Tibial nerve (tissue), 4 donors: ENCODE data around the gene LSAMP.

ENCODE experiments used
- CTCF ChIP-seq, 5 experiments: fragments of 200-600 bp in 3 of 5; fragments of 450-650 bp in 2 of 5; sonication (generic) in 3 of 5; IDR thresholded peaks; one replicate each; pipeline ENCODE4 v1.5.1; 2016 to 2019; ENCODE audit warnings: antibody characterized with exemption in 5 of 5, mild to moderate bottlenecking in 3 of 5, moderate library complexity in 2 of 5
- EP300 ChIP-seq, 2 donors: sonication (generic); formaldehyde crosslinking; IDR thresholded peaks; one replicate each; pipeline ENCODE4 v1.6.1; 2017; ENCODE audit warnings: antibody characterized with exemption in 2 of 2, mild to moderate bottlenecking in 1 of 2
- POLR2A ChIP-seq, 2 donors: fragments of 450-650 bp; IDR thresholded peaks; one replicate each; pipeline ENCODE4 v1.6.1; 2017; ENCODE audit warnings: antibody characterized with exemption in 2 of 2, mild to moderate bottlenecking in 2 of 2, moderate library complexity in 2 of 2

GRCh38 chr3:116291141-116291540, 154.1 kb downstream of the LSAMP start:
- no peak for TF ChIP-seq CTCF (IDR thresholded peaks at IDR 0.05)
- TF ChIP-seq POLR2A (IDR thresholded peaks at IDR 0.05) = no peak
- TF ChIP-seq EP300 (IDR thresholded peaks at IDR 0.05) = no peak
